Liver (tissue), 9 donors: ENCODE data around the gene LCN10. TPM values are rescaled to one million over a fixed set of nuclear protein-coding genes. Genes with fewer than 3 reads are reported as not detected.

Experiments used
- DNase-seq: peaks from one replicate; pipeline ENCODE4 v3.0.0-alpha.2; 2017; ENCODE audit warnings: low spot score
- H3K27ac ChIP-seq, 2 donors: one replicate each; pipeline ENCODE4 v1.7.0; 2013; ENCODE audit warnings: inconsistent platforms in 2 of 2, low read length in 2 of 2, control low read depth in 1 of 2, low read depth in 1 of 2, mild to moderate bottlenecking in 1 of 2
- H3K27me3 ChIP-seq, 4 donors: one replicate each; pipeline versions ENCODE4 v1.6.1 to v1.7.0; 2013; ENCODE audit warnings: low read length in 3 of 4, inconsistent platforms in 1 of 4, mild to moderate bottlenecking in 1 of 4, moderate library complexity in 1 of 4; ENCODE audit not compliant: control insufficient read depth in 4 of 4, insufficient read depth in 4 of 4
- H3K36me3 ChIP-seq, 4 donors: one replicate each; pipeline versions ENCODE4 v1.6.1 to v1.7.0; 2013; ENCODE audit warnings: low read length in 3 of 4, mild to moderate bottlenecking in 3 of 4, low read depth in 1 of 4, moderate library complexity in 1 of 4; ENCODE audit not compliant: control insufficient read depth in 4 of 4, insufficient read depth in 3 of 4
- H3K4me1 ChIP-seq, 4 donors: one replicate each; pipeline versions ENCODE4 v1.6.1 to v1.7.0; 2013; ENCODE audit warnings: low read length in 3 of 4, mild to moderate bottlenecking in 3 of 4, moderate library complexity in 1 of 4; ENCODE audit not compliant: control insufficient read depth in 4 of 4, insufficient read depth in 4 of 4
- H3K4me3 ChIP-seq, 3 donors: one replicate each; pipeline versions ENCODE4 v1.6.1 to v1.7.0; 2013; ENCODE audit warnings: low read length in 3 of 3, control low read depth in 1 of 3, low read depth in 1 of 3, mild to moderate bottlenecking in 1 of 3
- H3K9ac ChIP-seq, 2 donors: one replicate each; pipeline ENCODE4 v1.7.0; 2013; ENCODE audit warnings: low read length in 2 of 2, mild to moderate bottlenecking in 2 of 2, moderate library complexity in 2 of 2, control low read depth in 1 of 2, low read depth in 1 of 2
- H3K9me3 ChIP-seq, 4 donors: one replicate each; pipeline versions ENCODE4 v1.6.1 to v1.7.0; 2013; ENCODE audit warnings: low read length in 3 of 4; ENCODE audit not compliant: control insufficient read depth in 4 of 4
- EGR1 ChIP-seq, 2 donors: IDR thresholded peaks; 2 replicates each; pipeline ENCODE4 v1.6.1; 2016 to 2018; ENCODE audit warnings: antibody characterized with exemption in 2 of 2, low read depth in 2 of 2
- FOXA1 ChIP-seq: IDR thresholded peaks from 2 replicates; pipeline ENCODE4 v1.6.1; 2016; ENCODE audit warnings: antibody characterized with exemption
- FOXA2 ChIP-seq: IDR thresholded peaks from 2 replicates; pipeline ENCODE4 v1.6.1; 2016; ENCODE audit warnings: antibody characterized with exemption
- GABPA ChIP-seq, 2 donors: IDR thresholded peaks in 1 of 2; conservative IDR thresholded peaks in 1 of 2; 2 replicates each; pipeline ENCODE4 v1.6.1; 2016; ENCODE audit warnings: antibody characterized with exemption in 2 of 2, mild to moderate bottlenecking in 1 of 2, moderate library complexity in 1 of 2
- HNF4A ChIP-seq, 2 donors: conservative IDR thresholded peaks; 2 replicates each; pipeline ENCODE4 v1.6.1; 2016; ENCODE audit warnings: antibody characterized with exemption in 2 of 2, mild to moderate bottlenecking in 2 of 2
- HNF4G ChIP-seq: IDR thresholded peaks from 2 replicates; pipeline ENCODE4 v1.6.1; 2016; ENCODE audit warnings: antibody characterized with exemption
- JUND ChIP-seq, 2 donors: IDR thresholded peaks; 2 replicates each; pipeline ENCODE4 v1.6.1; 2016; ENCODE audit warnings: antibody characterized with exemption in 2 of 2
- NR2F2 ChIP-seq: IDR thresholded peaks from 2 replicates; pipeline ENCODE4 v1.6.1; 2016; ENCODE audit warnings: antibody characterized with exemption
- RAD21 ChIP-seq, 2 donors: IDR thresholded peaks; 2 replicates each; pipeline ENCODE4 v1.6.1; 2016; ENCODE audit warnings: antibody characterized with exemption in 2 of 2, mild to moderate bottlenecking in 2 of 2
- RXRA ChIP-seq, 2 donors: IDR thresholded peaks; 2 replicates each; pipeline ENCODE4 v1.6.1; 2017 to 2018; ENCODE audit warnings: antibody characterized with exemption in 2 of 2, mild to moderate bottlenecking in 1 of 2
- SP1 ChIP-seq: IDR thresholded peaks from 2 replicates; pipeline ENCODE4 v1.6.1; 2018; ENCODE audit warnings: antibody characterized with exemption, mild to moderate bottlenecking
- TAF1 ChIP-seq: conservative IDR thresholded peaks from 2 replicates; pipeline ENCODE4 v1.6.1; 2016; ENCODE audit warnings: antibody characterized with exemption, mild to moderate bottlenecking
- YY1 ChIP-seq: IDR thresholded peaks from 2 replicates; pipeline ENCODE4 v1.6.1; 2016; ENCODE audit warnings: antibody characterized with exemption, mild to moderate bottlenecking
- WGBS: extraction: QIAGEN DNeasy Blood & Tissue Kit; methylation state at CpG from one replicate; pipeline ENCODE4 v1.1.7; 2013; 5-methylcytosine and 5-hydroxymethylcytosine counted together
- polyA plus RNA-seq, 2 donors: library from polyadenylated mRNA; stranded (reverse) in 1 of 2; unstranded in 1 of 2; fragments of 200-250 nt in 1 of 2; fragments of >200 nt in 1 of 2; fragmentation: Nextera tagmentation in 1 of 2; extraction: Ambion mirVana in 1 of 2; gene quantifications; one replicate each; pipeline versions ENCODE4 v1.2.1 to v1.2.3, GENCODE V29; 2013 to 2015
- total RNA-seq, 2 donors: library from RNA; depleted of rRNA; stranded (reverse); fragments of >200 nt; gene quantifications; one replicate each; pipeline ENCODE4 v1.2.3, GENCODE V29; 2014
- TF ChIP-seq, protein P1 (sequence below): IDR thresholded peaks from 2 replicates; pipeline ENCODE4 v1.6.1; 2016; ENCODE audit warnings: antibody characterized with exemption, mild to moderate bottlenecking
- TF ChIP-seq, protein P2 (sequence below): IDR thresholded peaks from 2 replicates; pipeline ENCODE4 v1.6.1; 2016; ENCODE audit warnings: antibody characterized with exemption
- TF ChIP-seq, protein P3 (sequence below): IDR thresholded peaks from 2 replicates; pipeline ENCODE4 v1.6.1; 2016; ENCODE audit warnings: antibody characterized with exemption
- TF ChIP-seq, protein P4 (sequence below): fragments of 150-350 bp; IDR thresholded peaks from 2 replicates; pipeline ENCODE4 v1.5.1; 2017; ENCODE audit warnings: improper control_type of control experiment, low read depth, low read length; ENCODE audit not compliant: missing input control
- TF ChIP-seq, protein P5 (sequence below): IDR thresholded peaks from 2 replicates; pipeline ENCODE4 v1.6.1; 2016; ENCODE audit warnings: antibody characterized with exemption
- donor health status: healthy.
- donor health status: healthy.
- donor health status: healthy.
- donor health status: healthy.
- donor health status: healthy.

The LCN10 gene
- total and polyA plus RNA-seq, 4 donors: 0.08 to 0.14 (median 0.11) TPM

DNA sequence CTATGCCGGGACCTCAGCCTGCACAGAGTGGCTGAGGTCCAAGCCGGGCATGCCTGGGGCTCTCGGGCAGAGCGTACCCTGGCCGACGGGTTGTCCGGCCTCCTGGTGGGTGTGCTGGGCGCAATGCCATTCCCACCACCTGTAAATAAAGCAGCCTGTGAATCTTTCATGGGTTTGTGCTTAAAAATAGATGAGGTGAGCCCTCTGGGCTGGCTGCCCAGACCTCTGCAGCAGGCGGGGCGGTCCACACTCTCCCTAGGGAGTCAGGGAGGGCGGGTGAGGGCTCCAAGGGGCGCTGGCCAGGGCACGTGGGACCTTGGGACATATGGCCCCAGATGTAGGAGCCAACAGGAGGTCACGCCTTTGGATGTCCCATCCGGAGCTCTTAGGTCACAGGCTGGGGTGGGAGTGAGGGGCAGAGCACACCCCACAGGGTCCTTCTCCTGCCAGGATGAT, 51.9 kb downstream of the LCN10 start:
- TF ChIP-seq HNF4G: peak; percentile 12
- TF ChIP-seq GABPA (IDR thresholded peaks at IDR 0.05 in 1 of 2, conservative IDR thresholded peaks at IDR 0.05 in 1 of 2): peak in 1 of 2 donors; percentile 35
- TF ChIP-seq SP1: peak; percentile 80
- TF ChIP-seq, protein P1, sequence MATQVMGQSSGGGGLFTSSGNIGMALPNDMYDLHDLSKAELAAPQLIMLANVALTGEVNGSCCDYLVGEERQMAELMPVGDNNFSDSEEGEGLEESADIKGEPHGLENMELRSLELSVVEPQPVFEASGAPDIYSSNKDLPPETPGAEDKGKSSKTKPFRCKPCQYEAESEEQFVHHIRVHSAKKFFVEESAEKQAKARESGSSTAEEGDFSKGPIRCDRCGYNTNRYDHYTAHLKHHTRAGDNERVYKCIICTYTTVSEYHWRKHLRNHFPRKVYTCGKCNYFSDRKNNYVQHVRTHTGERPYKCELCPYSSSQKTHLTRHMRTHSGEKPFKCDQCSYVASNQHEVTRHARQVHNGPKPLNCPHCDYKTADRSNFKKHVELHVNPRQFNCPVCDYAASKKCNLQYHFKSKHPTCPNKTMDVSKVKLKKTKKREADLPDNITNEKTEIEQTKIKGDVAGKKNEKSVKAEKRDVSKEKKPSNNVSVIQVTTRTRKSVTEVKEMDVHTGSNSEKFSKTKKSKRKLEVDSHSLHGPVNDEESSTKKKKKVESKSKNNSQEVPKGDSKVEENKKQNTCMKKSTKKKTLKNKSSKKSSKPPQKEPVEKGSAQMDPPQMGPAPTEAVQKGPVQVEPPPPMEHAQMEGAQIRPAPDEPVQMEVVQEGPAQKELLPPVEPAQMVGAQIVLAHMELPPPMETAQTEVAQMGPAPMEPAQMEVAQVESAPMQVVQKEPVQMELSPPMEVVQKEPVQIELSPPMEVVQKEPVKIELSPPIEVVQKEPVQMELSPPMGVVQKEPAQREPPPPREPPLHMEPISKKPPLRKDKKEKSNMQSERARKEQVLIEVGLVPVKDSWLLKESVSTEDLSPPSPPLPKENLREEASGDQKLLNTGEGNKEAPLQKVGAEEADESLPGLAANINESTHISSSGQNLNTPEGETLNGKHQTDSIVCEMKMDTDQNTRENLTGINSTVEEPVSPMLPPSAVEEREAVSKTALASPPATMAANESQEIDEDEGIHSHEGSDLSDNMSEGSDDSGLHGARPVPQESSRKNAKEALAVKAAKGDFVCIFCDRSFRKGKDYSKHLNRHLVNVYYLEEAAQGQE: peak; percentile 19
- TF ChIP-seq EGR1 (IDR thresholded peaks at IDR 0.05; ENCODE audit: low read depth in 2 of 2): peak; percentile 53 to 58
- TF ChIP-seq JUND (IDR thresholded peaks at IDR 0.05): peak in 1 of 2 donors; percentile 49
- TF ChIP-seq NR2F2: peak; percentile 27
- TF ChIP-seq YY1: peak; percentile 57
- TF ChIP-seq FOXA2: peak; percentile 72
- TF ChIP-seq, protein P2, sequence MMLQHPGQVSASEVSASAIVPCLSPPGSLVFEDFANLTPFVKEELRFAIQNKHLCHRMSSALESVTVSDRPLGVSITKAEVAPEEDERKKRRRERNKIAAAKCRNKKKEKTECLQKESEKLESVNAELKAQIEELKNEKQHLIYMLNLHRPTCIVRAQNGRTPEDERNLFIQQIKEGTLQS: no peak
- TF ChIP-seq, protein P3, sequence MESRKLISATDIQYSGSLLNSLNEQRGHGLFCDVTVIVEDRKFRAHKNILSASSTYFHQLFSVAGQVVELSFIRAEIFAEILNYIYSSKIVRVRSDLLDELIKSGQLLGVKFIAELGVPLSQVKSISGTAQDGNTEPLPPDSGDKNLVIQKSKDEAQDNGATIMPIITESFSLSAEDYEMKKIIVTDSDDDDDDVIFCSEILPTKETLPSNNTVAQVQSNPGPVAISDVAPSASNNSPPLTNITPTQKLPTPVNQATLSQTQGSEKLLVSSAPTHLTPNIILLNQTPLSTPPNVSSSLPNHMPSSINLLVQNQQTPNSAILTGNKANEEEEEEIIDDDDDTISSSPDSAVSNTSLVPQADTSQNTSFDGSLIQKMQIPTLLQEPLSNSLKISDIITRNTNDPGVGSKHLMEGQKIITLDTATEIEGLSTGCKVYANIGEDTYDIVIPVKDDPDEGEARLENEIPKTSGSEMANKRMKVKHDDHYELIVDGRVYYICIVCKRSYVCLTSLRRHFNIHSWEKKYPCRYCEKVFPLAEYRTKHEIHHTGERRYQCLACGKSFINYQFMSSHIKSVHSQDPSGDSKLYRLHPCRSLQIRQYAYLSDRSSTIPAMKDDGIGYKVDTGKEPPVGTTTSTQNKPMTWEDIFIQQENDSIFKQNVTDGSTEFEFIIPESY: peak; percentile 44
- TF ChIP-seq, protein P4, sequence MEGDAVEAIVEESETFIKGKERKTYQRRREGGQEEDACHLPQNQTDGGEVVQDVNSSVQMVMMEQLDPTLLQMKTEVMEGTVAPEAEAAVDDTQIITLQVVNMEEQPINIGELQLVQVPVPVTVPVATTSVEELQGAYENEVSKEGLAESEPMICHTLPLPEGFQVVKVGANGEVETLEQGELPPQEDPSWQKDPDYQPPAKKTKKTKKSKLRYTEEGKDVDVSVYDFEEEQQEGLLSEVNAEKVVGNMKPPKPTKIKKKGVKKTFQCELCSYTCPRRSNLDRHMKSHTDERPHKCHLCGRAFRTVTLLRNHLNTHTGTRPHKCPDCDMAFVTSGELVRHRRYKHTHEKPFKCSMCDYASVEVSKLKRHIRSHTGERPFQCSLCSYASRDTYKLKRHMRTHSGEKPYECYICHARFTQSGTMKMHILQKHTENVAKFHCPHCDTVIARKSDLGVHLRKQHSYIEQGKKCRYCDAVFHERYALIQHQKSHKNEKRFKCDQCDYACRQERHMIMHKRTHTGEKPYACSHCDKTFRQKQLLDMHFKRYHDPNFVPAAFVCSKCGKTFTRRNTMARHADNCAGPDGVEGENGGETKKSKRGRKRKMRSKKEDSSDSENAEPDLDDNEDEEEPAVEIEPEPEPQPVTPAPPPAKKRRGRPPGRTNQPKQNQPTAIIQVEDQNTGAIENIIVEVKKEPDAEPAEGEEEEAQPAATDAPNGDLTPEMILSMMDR: no peak
- TF ChIP-seq, protein P5, sequence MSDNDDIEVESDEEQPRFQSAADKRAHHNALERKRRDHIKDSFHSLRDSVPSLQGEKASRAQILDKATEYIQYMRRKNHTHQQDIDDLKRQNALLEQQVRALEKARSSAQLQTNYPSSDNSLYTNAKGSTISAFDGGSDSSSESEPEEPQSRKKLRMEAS: peak; percentile 53
- TF ChIP-seq TAF1: no peak
- TF ChIP-seq RXRA (IDR thresholded peaks at IDR 0.05): peak; percentile 66 to 87
- peak in 1 of 2 donors; percentile 30 for TF ChIP-seq RAD21 (IDR thresholded peaks at IDR 0.05)
- peak; percentile 71 to 92 for TF ChIP-seq HNF4A (conservative IDR thresholded peaks at IDR 0.05)
- TF ChIP-seq FOXA1: peak; percentile 66
- Histone ChIP-seq H3K27ac (peak overlapping the region; percentile 89 to 94), H3K9me3 (no peaks in the 10 kb centered on the region), H3K9ac (no peak overlapping the region), H3K27me3 (no peaks in the 10 kb centered on the region), H3K36me3 (no peaks in the 10 kb centered on the region), H3K4me3 (no peak overlapping the region), H3K4me1 (peaks cover 26 to 73% (median 57%) of the 10 kb centered on the region in 4 donors)
- DNase-seq: no peak
- WGBS: 40% methylated on average over 15 of the region's 15 CpGs
